ENCODE results near the gene CDH5. TPM values are rescaled to one million over a fixed set of nuclear protein-coding genes. Genes with fewer than 3 reads are reported as not detected.

Gene CDH5
- total and polyA plus RNA-seq, 2 of the 8 experiments (the other 6 are each of a cell fraction or from before 2014, with no cell fraction given), result 0.32 TPM

DNA sequence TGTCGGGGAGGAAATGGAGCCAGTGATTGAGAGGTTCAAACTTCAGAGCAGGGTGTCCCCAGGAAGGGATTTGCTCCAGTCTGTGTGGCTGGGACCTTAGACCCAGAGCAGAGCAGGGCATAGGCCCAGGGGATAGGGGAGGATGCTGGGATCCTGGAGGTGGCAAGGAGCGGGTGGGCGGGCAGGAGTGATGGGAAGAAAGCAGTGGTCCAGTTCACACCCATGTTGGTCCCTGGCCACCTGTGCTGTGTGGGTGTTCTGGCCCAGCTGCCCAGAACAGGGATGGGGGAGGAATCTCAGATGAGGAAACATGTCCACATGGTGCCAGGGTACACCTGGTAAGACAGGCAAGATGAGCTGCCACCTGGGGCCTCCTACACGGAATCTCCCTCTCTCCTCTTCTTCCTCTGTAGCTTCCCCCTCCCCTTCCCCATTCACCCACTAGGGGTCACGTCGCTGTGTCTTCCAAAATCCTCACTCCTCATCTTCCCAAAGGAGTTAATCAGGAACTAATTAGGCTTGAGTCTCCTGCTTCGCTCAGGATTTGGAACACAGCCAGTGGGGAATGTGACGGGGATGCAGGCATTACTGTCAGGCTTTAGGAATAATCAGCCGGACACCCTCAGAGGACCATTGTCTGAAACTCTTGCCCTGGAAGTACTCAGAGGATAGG is 62.9 kb downstream of the CDH5 start:
- H2BK120ac ChIP-seq (replicated peaks; ENCODE audit: low read depth, low read length), result no peak overlapping the region
- H4K8ac ChIP-seq (ENCODE audit: extremely low read depth, insufficient read depth, low read length), result no peak overlapping the region
- H3K27ac ChIP-seq (ENCODE audit: low read depth, low read length), result no peak overlapping the region
- peaks cover 0 to 29% (median 21%) of the 10 kb centered on the region in 4 experiments; a peak in 6 of 7 replicates for H3K4me1 ChIP-seq (replicated peaks in 1 of 4; ENCODE audit: control insufficient read depth in 3 of 4, insufficient read depth in 4 of 4, low read length in 3 of 4)
- WGBS, 2 experiments (ENCODE audit: extremely low coverage in 1 of 2, insufficient coverage in 1 of 2, insufficient read length in 1 of 2, insufficient replicate concordance in 2 of 2, low coverage in 1 of 2, low lambda C conversion rate in 2 of 2, missing lambda C conversion rate in 1 of 2), result 53% methylated on average over 9 of the region's 9 CpGs; no CpG with 5 or more reads in 1 of the 2 experiments
- peaks cover 4 to 11% of the 10 kb centered on the region in 2 experiments for H4K20me1 ChIP-seq (replicated peaks in 1 of 2; ENCODE audit: control insufficient read depth in 1 of 2, insufficient read depth in 2 of 2, low read length in 2 of 2)
- TF ChIP-seq RFX5 (IDR thresholded peaks at IDR 0.05; ENCODE audit: borderline replicate concordance, low read depth, low read length), result no peak
- TF ChIP-seq, protein P1, sequence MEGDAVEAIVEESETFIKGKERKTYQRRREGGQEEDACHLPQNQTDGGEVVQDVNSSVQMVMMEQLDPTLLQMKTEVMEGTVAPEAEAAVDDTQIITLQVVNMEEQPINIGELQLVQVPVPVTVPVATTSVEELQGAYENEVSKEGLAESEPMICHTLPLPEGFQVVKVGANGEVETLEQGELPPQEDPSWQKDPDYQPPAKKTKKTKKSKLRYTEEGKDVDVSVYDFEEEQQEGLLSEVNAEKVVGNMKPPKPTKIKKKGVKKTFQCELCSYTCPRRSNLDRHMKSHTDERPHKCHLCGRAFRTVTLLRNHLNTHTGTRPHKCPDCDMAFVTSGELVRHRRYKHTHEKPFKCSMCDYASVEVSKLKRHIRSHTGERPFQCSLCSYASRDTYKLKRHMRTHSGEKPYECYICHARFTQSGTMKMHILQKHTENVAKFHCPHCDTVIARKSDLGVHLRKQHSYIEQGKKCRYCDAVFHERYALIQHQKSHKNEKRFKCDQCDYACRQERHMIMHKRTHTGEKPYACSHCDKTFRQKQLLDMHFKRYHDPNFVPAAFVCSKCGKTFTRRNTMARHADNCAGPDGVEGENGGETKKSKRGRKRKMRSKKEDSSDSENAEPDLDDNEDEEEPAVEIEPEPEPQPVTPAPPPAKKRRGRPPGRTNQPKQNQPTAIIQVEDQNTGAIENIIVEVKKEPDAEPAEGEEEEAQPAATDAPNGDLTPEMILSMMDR (IDR thresholded peaks at IDR 0.05; ENCODE audit: control extremely low read depth in 1 of 3, insufficient read depth in 1 of 3, low read depth in 1 of 3, low read length in 3 of 3), result peak in 2 of 3 experiments; percentile 11 to 30; a peak in 2 of 4 replicates
- no peaks in the 10 kb centered on the region for H3K36me3 ChIP-seq (ENCODE audit: control insufficient read depth in 2 of 4, insufficient read depth in 4 of 4, low read length in 3 of 4)
- no peak overlapping the region for H4K91ac ChIP-seq (replicated peaks; ENCODE audit: insufficient read length, low read length)
- H3K9ac ChIP-seq (replicated peaks in 1 of 4; ENCODE audit: extremely low read depth in 1 of 4, low read depth in 3 of 4, low read length in 3 of 4), result no peak overlapping the region
- H3K79me1 ChIP-seq (ENCODE audit: low read depth, low read length), result no peaks in the 10 kb centered on the region
- no peak overlapping the region for H3K4ac ChIP-seq (replicated peaks; ENCODE audit: insufficient read length, low read depth, low read length)
- H3K27me3 ChIP-seq (replicated peaks in 1 of 4; ENCODE audit: control insufficient read depth in 3 of 4, extremely low read depth in 1 of 4, insufficient read depth in 3 of 4, low read length in 3 of 4), result peaks cover 49 to 63% (median 55%) of the 10 kb centered on the region in 4 experiments
- H3K23me2 ChIP-seq (ENCODE audit: low read depth, low read length), result peaks cover 7% of the 10 kb centered on the region
- H3K14ac ChIP-seq (ENCODE audit: insufficient read length), result no peak overlapping the region
- H3K9me3 ChIP-seq (ENCODE audit: insufficient read depth in 2 of 2, low read depth in 1 of 2, low read length in 1 of 2), result no peaks in the 10 kb centered on the region
- H2BK5ac ChIP-seq (ENCODE audit: low read depth, low read length), result no peak overlapping the region
- ChIA-PET CTCF (ENCODE audit: partially characterized antibody) (interaction anchor here (0.5 to 4.3 kb wide), 13 partner anchors 8 to 72 kb away, joined by 3 to 36 read pairs (median 4); no protein-coding TSS in a partner anchor), POLR2A (ENCODE audit: partially characterized antibody) (interaction anchor here (1.1 to 1.6 kb wide), 3 partner anchors 15 to 174 kb away, joined by 3 to 4 read pairs (median 3); no protein-coding TSS in a partner anchor)
- H3K79me2 ChIP-seq (ENCODE audit: control insufficient read depth in 1 of 2, insufficient read depth in 2 of 2, low read length in 2 of 2), result no peaks in the 10 kb centered on the region
- no peak for DNase-seq (ENCODE audit: low read depth in 1 of 2, low spot score in 2 of 2)
- FAIRE-seq, result no peak
- peak overlapping the region; percentile 67 to 86; a peak in 3 of 4 replicates for H3K4me2 ChIP-seq (ENCODE audit: insufficient read depth in 1 of 2, low read depth in 2 of 2, low read length in 2 of 2)
- no peak overlapping the region for H3K23ac ChIP-seq (ENCODE audit: insufficient read length)
- no peak overlapping the region for H3K4me3 ChIP-seq (ENCODE audit: extremely low read depth in 1 of 4, insufficient read depth in 2 of 4, low read depth in 3 of 4, low read length in 4 of 4)
- H2BK15ac ChIP-seq (ENCODE audit: low read length), result peak overlapping the region; percentile 84; the same call in 1 of the 2 replicates
- no peak overlapping the region for H4K5ac ChIP-seq (ENCODE audit: insufficient read length, low read depth, low read length)
- no peak overlapping the region for H3K56ac ChIP-seq (replicated peaks; ENCODE audit: insufficient read length, low read depth, low read length)
- H2AK5ac ChIP-seq (ENCODE audit: low read depth, low read length), result no peak overlapping the region
- H2BK20ac ChIP-seq (ENCODE audit: low read length), result no peak overlapping the region
- H2BK12ac ChIP-seq (ENCODE audit: low read depth, low read length), result no peak overlapping the region
- H3K18ac ChIP-seq (ENCODE audit: extremely low read depth, low read length), result no peak overlapping the region
- no peak overlapping the region for H2AFZ ChIP-seq (ENCODE audit: low read length)
